Breast epithelium (tissue), 3 donors: ENCODE measurements around the gene SLC34A1.

Experiments
- CTCF ChIP-seq, 3 donors: fragments of 450-650 bp; IDR thresholded peaks; one replicate each; pipeline ENCODE4 v1.5.1; 2016 to 2017; ENCODE audit warnings: antibody characterized with exemption in 3 of 3, mild to moderate bottlenecking in 3 of 3, moderate library complexity in 3 of 3
- POLR2A ChIP-seq: fragments of 450-650 bp; IDR thresholded peaks from one replicate; pipeline ENCODE4 v1.6.1; 2016; ENCODE audit warnings: antibody characterized with exemption, mild to moderate bottlenecking, moderate library complexity
- POLR2AphosphoS5 ChIP-seq, 3 donors: sonication (generic); formaldehyde crosslinking; IDR thresholded peaks; one replicate each; pipeline ENCODE4 v1.6.1; 2017; ENCODE audit warnings: antibody characterized with exemption in 3 of 3

DNA sequence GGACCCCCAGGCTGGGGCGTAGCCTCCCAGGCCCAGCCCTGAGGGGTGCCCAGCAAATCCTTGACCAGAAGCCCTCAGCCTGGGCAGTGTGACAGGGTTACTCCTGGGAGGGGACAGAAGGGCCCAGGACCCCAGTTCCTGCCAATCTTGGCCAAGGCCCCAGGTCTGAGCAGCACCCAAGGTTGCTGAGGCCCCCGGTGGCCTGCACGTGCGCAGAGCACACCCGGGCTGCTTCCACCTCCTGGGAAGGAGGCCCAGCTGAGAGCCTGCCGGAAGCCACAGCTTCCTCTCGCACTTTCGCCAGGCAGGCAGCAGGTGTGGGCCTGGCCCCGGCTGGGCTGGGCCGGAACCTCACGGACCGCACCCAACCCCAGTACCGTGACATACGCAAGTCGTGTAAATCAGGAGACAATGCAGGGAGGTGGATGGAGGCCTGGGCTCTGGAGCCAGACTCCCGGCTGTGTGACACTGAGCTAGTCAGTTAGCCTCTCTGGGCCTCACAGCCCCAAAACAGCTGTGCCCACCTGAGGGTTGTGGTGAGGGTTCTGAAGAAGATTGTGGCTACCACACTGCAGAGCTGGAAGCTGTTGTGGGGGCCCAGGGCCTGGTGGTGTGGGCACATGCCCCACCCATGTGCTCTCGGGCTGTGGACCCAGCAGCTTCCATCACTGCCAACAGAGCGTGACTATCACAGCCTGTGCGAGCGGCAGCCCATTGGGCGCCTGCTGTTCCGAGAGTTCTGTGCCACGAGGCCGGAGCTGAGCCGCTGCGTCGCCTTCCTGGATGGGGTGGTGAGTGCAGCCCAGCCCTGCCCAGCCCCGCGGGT, 47.3 kb downstream of the SLC34A1 start:
- TF ChIP-seq CTCF (IDR thresholded peaks at IDR 0.05) (no peak), POLR2A (no peak), POLR2AphosphoS5 (IDR thresholded peaks at IDR 0.05) (peak in 1 of 3 donors; percentile 20)
